Mesenchymal stem cell (in vitro differentiated cells and primary cell): ENCODE data around the gene NTMT1.

Experiments
- DNase-seq: peaks from one replicate; pipeline ENCODE4 v3.0.0-alpha.2; 2013
- H2AFZ ChIP-seq: one replicate; pipeline ENCODE4 v1.6.1; 2013; ENCODE audit warnings: low read depth, mild to moderate bottlenecking, control low read depth, inconsistent platforms, low read length, moderate library complexity
- H2AK5ac ChIP-seq: 2 replicates; pipeline ENCODE4 v1.6.1; 2013; ENCODE audit warnings: low read length, moderate library complexity, mild to moderate bottlenecking, inconsistent platforms; ENCODE audit not compliant: severe bottlenecking
- H2BK120ac ChIP-seq: one replicate; pipeline ENCODE4 v1.6.1; 2013; ENCODE audit warnings: low read depth, mild to moderate bottlenecking, inconsistent platforms, low read length, moderate library complexity
- H2BK12ac ChIP-seq, 2 experiments: one replicate each; pipeline ENCODE4 v1.6.1; 2013; ENCODE audit warnings: inconsistent platforms in 2 of 2, low read length in 2 of 2, mild to moderate bottlenecking in 2 of 2, moderate library complexity in 2 of 2, control low read depth in 1 of 2
- H2BK15ac ChIP-seq: one replicate; pipeline ENCODE4 v1.6.1; 2013; ENCODE audit warnings: mild to moderate bottlenecking, low read depth, inconsistent platforms; ENCODE audit not compliant: poor library complexity, severe bottlenecking
- H2BK5ac ChIP-seq: 2 replicates; pipeline ENCODE4 v1.6.1; 2013; ENCODE audit warnings: low read depth, mild to moderate bottlenecking, low read length, control low read depth, inconsistent platforms; ENCODE audit not compliant: poor library complexity, severe bottlenecking
- H3K14ac ChIP-seq, 2 experiments: one replicate each; pipeline ENCODE4 v1.6.1; 2013; ENCODE audit warnings: inconsistent platforms in 2 of 2, low read length in 2 of 2, control low read depth in 1 of 2, mild to moderate bottlenecking in 1 of 2, moderate library complexity in 1 of 2
- H3K18ac ChIP-seq, 2 experiments: one replicate each; pipeline ENCODE4 v1.6.1; 2013; ENCODE audit warnings: inconsistent platforms in 2 of 2, low read length in 2 of 2, control low read depth in 1 of 2, low read depth in 1 of 2, mild to moderate bottlenecking in 1 of 2
- H3K23ac ChIP-seq, 2 experiments: one replicate each; pipeline ENCODE4 v1.6.1; 2013; ENCODE audit warnings: inconsistent platforms in 2 of 2, low read length in 2 of 2, mild to moderate bottlenecking in 2 of 2, moderate library complexity in 2 of 2, control low read depth in 1 of 2
- H3K27ac ChIP-seq: 2 replicates; pipeline ENCODE4 v1.5.1; 2013; ENCODE audit warnings: mild to moderate bottlenecking, moderate library complexity, low read length, control low read depth, inconsistent platforms; ENCODE audit not compliant: poor library complexity, severe bottlenecking
- H3K27me3 ChIP-seq, 2 experiments: 2 replicates each; pipeline versions ENCODE4 v1.6.1 to v1.7.0; 2013; ENCODE audit warnings: low read length in 2 of 2, mild to moderate bottlenecking in 2 of 2, moderate library complexity in 2 of 2, control low read depth in 1 of 2, inconsistent platforms in 1 of 2; ENCODE audit not compliant: control insufficient read depth in 1 of 2, insufficient read depth in 1 of 2
- H3K36me3 ChIP-seq, 2 experiments: 2 replicates each; pipeline versions ENCODE4 v1.6.1 to v1.7.0; 2013; ENCODE audit warnings: low read length in 2 of 2, control low read depth in 1 of 2, inconsistent platforms in 1 of 2, low read depth in 1 of 2, mild to moderate bottlenecking in 1 of 2; ENCODE audit not compliant: insufficient read depth in 2 of 2, control insufficient read depth in 1 of 2
- H3K4ac ChIP-seq, 2 experiments: one replicate each; pipeline ENCODE4 v1.6.1; 2013; ENCODE audit warnings: inconsistent platforms in 2 of 2, low read length in 2 of 2, mild to moderate bottlenecking in 2 of 2, moderate library complexity in 2 of 2, control low read depth in 1 of 2, low read depth in 1 of 2
- H3K4me1 ChIP-seq: 2 replicates; pipeline ENCODE4 v1.6.1; 2013; ENCODE audit warnings: low read depth, low read length, control low read depth; ENCODE audit not compliant: control insufficient read depth, insufficient read depth
- H3K4me2 ChIP-seq: 2 replicates; pipeline ENCODE4 v1.6.1; 2013; ENCODE audit warnings: low read length, mild to moderate bottlenecking, inconsistent platforms; ENCODE audit not compliant: poor library complexity, severe bottlenecking
- H3K4me3 ChIP-seq, 2 experiments: 2 replicates each; pipeline versions ENCODE4 v1.5.1 to v1.7.0; 2013; ENCODE audit warnings: low read length in 2 of 2, mild to moderate bottlenecking in 2 of 2, control low read depth in 1 of 2, low read depth in 1 of 2; ENCODE audit not compliant: insufficient read depth in 1 of 2
- H3K79me1 ChIP-seq: replicated peaks from 2 replicates; pipeline ENCODE4 v1.6.1; 2013; ENCODE audit warnings: mild to moderate bottlenecking, control low read depth, low read length, inconsistent platforms; ENCODE audit not compliant: poor library complexity, severe bottlenecking
- H3K9ac ChIP-seq: 2 replicates; pipeline ENCODE4 v1.7.0; 2013; ENCODE audit warnings: mild to moderate bottlenecking, low read length, moderate library complexity
- H3K9me3 ChIP-seq: 2 replicates; pipeline ENCODE4 v1.7.0; 2013; ENCODE audit warnings: mild to moderate bottlenecking, low read length; ENCODE audit not compliant: control insufficient read depth
- H4K8ac ChIP-seq: one replicate; pipeline ENCODE4 v1.6.1; 2013; ENCODE audit warnings: inconsistent platforms, mild to moderate bottlenecking, low read length, moderate library complexity
- H4K91ac ChIP-seq: one replicate; pipeline ENCODE4 v1.6.1; 2013; ENCODE audit warnings: mild to moderate bottlenecking, low read length, inconsistent platforms
- WGBS: methylation state at CpG from one replicate; pipeline ENCODE4 v1.1.7; 2013; ENCODE audit warnings: mixed read lengths; 5-methylcytosine and 5-hydroxymethylcytosine counted together

Gene NTMT1

DNA sequence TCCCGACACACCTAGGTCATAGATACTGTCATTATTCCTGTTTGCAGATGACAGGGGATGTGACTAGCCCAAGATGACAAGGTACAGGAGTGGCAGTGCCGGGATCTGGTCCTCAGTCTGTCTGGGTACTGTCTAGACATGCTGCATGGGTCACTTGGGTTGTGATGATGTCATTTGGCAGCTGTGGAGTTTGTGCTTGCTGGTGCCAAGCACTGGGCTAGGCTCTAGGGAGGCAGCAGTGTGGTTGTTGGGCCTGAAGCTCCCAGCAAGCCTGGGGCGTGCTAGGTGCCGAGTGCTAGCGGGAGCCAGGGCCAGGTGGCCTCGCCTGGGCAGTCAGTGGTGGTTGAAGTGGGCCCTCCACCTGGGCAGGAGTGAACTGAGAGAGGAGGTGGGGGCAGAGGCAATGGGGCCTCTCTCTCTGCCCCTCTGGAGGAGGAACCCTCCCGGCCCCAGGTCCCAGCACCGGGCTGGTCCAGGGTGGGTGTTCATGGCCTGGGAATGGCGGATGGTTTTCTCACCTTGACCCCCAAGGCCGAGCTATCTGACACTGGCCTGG is 24.8 kb downstream of the NTMT1 start:
- H2BK15ac ChIP-seq: no peak overlapping the region
- no peak overlapping the region for H3K14ac ChIP-seq
- WGBS: 93% methylated on average over 10 of the region's 10 CpGs
- no peak overlapping the region for H2BK120ac ChIP-seq
- no peak overlapping the region for H4K91ac ChIP-seq
- DNase-seq: peak; percentile 39
- no peak overlapping the region for H3K4me2 ChIP-seq
- peak overlapping the region in 1 of 2 experiments; percentile 22 for H3K18ac ChIP-seq
- H3K27me3 ChIP-seq: peaks cover 0 to 35% of the 10 kb centered on the region in 2 experiments
- H3K4ac ChIP-seq: no peak overlapping the region
- H3K4me1 ChIP-seq: peaks cover 30% of the 10 kb centered on the region
- H3K36me3 ChIP-seq: no peaks in the 10 kb centered on the region
- H3K9me3 ChIP-seq: no peaks in the 10 kb centered on the region
- no peak overlapping the region for H2AFZ ChIP-seq
- H3K4me3 ChIP-seq: no peak overlapping the region
- H2BK5ac ChIP-seq: no peak overlapping the region
- no peak overlapping the region for H3K23ac ChIP-seq
- no peaks in the 10 kb centered on the region for H3K79me1 ChIP-seq
- H2BK12ac ChIP-seq: peak overlapping the region in 1 of 2 experiments; percentile 45
- H3K27ac ChIP-seq: no peak overlapping the region
- H2AK5ac ChIP-seq: no peak overlapping the region
- no peak overlapping the region for H3K9ac ChIP-seq
- no peak overlapping the region for H4K8ac ChIP-seq

DNA sequence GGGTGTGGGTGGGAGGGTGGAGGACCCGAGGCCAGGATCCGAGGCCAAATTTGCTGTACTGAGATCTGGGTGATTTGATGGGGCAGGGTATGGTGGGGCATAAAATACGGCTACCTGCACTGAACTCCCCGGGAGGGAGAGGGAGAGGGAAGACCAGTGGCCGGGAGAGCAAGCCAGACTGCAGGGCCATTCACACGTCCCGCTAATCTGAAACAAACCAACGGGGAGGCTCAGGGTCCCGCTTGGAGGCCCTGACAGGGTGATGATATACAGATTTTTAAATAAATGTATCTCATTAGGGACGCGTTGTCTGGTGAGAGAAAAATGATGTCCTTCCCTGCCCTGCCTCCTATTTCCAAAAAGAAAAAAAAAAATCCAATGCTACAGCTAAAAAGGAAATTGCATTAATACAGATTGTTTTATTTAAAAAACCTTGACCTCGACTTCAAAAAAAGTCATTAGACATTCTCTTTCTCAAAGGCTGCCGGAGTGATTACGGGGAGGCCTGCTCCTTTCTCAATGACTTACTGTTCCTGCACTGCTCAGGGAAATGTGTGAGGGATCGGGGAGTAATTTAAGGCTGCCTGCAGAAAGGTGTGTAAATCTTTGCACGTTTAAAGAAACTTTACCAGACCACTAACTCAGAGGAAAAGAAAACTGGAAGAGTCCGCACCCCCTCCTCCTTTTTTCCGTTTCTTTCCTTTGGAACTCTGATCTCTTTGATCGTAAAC is 28.0 kb downstream of the NTMT1 start:
- no peaks in the 10 kb centered on the region for H3K9me3 ChIP-seq
- H2BK5ac ChIP-seq: no peak overlapping the region
- no peak overlapping the region for H3K27ac ChIP-seq
- no peaks in the 10 kb centered on the region for H3K36me3 ChIP-seq
- WGBS: 37% methylated on average over 15 of the region's 19 CpGs
- H3K4me1 ChIP-seq: peaks cover 26% of the 10 kb centered on the region
- no peak overlapping the region for H4K91ac ChIP-seq
- peak overlapping the region; percentile 29 for H3K4me2 ChIP-seq
- no peak overlapping the region for H4K8ac ChIP-seq
- no peak overlapping the region for H2AK5ac ChIP-seq
- H3K23ac ChIP-seq: no peak overlapping the region
- H3K79me1 ChIP-seq: no peaks in the 10 kb centered on the region
- no peak overlapping the region for H2BK15ac ChIP-seq
- no peak for DNase-seq
- peak overlapping the region in 1 of 2 experiments; percentile 67 for H2BK12ac ChIP-seq
- no peak overlapping the region for H3K4ac ChIP-seq
- H2BK120ac ChIP-seq: no peak overlapping the region
- H3K14ac ChIP-seq: no peak overlapping the region
- H3K18ac ChIP-seq: no peak overlapping the region
- peaks cover 0 to 39% of the 10 kb centered on the region in 2 experiments for H3K27me3 ChIP-seq
- no peak overlapping the region for H3K4me3 ChIP-seq
- no peak overlapping the region for H2AFZ ChIP-seq
- no peak overlapping the region for H3K9ac ChIP-seq

DNA sequence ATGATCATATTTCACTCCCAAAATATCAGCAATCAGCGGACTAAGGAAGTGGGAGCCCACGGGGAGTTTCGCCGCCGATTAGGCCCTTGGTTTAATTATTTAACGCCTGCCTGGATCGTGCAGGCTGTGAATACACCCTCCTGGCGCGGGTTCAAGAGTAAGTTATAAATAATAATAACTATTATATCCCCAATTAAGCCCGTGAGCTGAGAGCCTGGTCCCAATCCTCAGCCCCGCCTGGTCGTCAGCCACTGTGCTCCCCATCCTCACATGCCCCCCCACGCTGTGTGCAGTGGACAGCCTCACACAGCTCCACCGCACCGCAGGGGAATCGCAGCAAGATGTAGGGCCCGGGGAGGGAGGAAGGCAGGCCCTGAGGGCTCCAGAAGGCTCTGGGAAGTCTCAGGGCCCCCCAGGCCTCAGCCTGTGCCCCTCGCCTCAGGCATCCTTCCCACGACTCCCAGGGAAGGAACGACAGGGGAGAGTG is 28.6 kb downstream of the NTMT1 start:
- peak overlapping the region; percentile 28 to 82 for H2BK12ac ChIP-seq
- H2BK15ac ChIP-seq: peak overlapping the region; percentile 3
- peak overlapping the region in 1 of 2 experiments; percentile 36 for H3K14ac ChIP-seq
- H2BK5ac ChIP-seq: peak overlapping the region; percentile 75
- no peak for DNase-seq
- H2BK120ac ChIP-seq: no peak overlapping the region
- peaks cover 0 to 39% of the 10 kb centered on the region in 2 experiments for H3K27me3 ChIP-seq
- no peak overlapping the region for H4K91ac ChIP-seq
- 69% methylated on average over 17 of the region's 20 CpGs for WGBS
- H3K79me1 ChIP-seq: no peaks in the 10 kb centered on the region
- H3K4me2 ChIP-seq: peak overlapping the region; percentile 29
- H2AK5ac ChIP-seq: peak overlapping the region; percentile 46
- peak overlapping the region in 1 of 2 experiments; percentile 57 for H3K4ac ChIP-seq
- H3K9ac ChIP-seq: no peak overlapping the region
- no peak overlapping the region for H2AFZ ChIP-seq
- H3K9me3 ChIP-seq: no peaks in the 10 kb centered on the region
- no peak overlapping the region for H3K23ac ChIP-seq
- H3K27ac ChIP-seq: peak overlapping the region; percentile 18
- no peak overlapping the region for H3K4me3 ChIP-seq
- peaks cover 26% of the 10 kb centered on the region for H3K4me1 ChIP-seq
- H4K8ac ChIP-seq: peak overlapping the region; percentile 45
- H3K18ac ChIP-seq: peak overlapping the region in 1 of 2 experiments; percentile 67
- no peaks in the 10 kb centered on the region for H3K36me3 ChIP-seq

DNA sequence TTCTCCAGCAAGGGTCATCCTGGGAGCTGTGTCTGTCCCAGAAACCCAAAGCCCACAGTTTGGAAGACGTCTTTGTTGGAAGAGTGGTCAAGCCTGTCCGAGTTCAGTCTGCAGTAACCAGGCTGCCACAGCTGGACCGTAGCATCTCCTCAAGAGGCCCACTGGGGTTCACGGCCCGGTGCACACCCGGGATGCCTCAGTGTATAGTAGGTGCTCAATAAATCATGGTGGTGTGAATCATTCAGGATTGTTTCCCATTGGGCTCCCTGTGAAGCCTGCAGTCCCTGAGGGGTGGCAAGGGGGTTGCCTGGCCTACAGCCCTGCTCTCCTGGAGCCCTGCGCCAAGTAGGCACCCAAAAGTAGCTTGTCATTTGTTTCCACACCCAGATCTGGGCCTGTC is 29.2 kb downstream of the NTMT1 start:
- DNase-seq: no peak
- H2BK12ac ChIP-seq: peak overlapping the region in 1 of 2 experiments; percentile 34
- H3K79me1 ChIP-seq: no peaks in the 10 kb centered on the region
- no peak overlapping the region for H2AK5ac ChIP-seq
- H3K27ac ChIP-seq: no peak overlapping the region
- H3K23ac ChIP-seq: no peak overlapping the region
- no peak overlapping the region for H3K18ac ChIP-seq
- H3K9ac ChIP-seq: no peak overlapping the region
- peaks cover 26% of the 10 kb centered on the region for H3K4me1 ChIP-seq
- H3K4me2 ChIP-seq: no peak overlapping the region
- H3K4ac ChIP-seq: no peak overlapping the region
- 93% methylated on average over 7 of the region's 7 CpGs for WGBS
- no peak overlapping the region for H2BK15ac ChIP-seq
- no peaks in the 10 kb centered on the region for H3K36me3 ChIP-seq
- no peak overlapping the region for H2BK5ac ChIP-seq
- H3K14ac ChIP-seq: peak overlapping the region in 1 of 2 experiments; percentile 64
- H3K27me3 ChIP-seq: peaks cover 0 to 39% of the 10 kb centered on the region in 2 experiments
- no peak overlapping the region for H4K91ac ChIP-seq
- H2BK120ac ChIP-seq: no peak overlapping the region
- no peak overlapping the region for H4K8ac ChIP-seq
- H2AFZ ChIP-seq: no peak overlapping the region
- H3K4me3 ChIP-seq: no peak overlapping the region
- no peaks in the 10 kb centered on the region for H3K9me3 ChIP-seq
